AG10803 (cell line): ENCODE data around the gene ENHO.

Experiments
- DNase-seq: peaks from one replicate; pipeline ENCODE4 v3.0.0; 2010; ENCODE audit warnings: low read depth
- H3K4me3 ChIP-seq: 2 replicates; pipeline ENCODE4 v1.5.1; 2011; ENCODE audit warnings: mild to moderate bottlenecking, low read length, control low read depth
- CTCF ChIP-seq: conservative IDR thresholded peaks from 2 replicates; pipeline ENCODE4 v1.5.1; 2011; ENCODE audit warnings: mild to moderate bottlenecking, low read length, control low read depth, inconsistent platforms

The ENHO gene

GRCh38 chr9:34555500-34555899 lies 32.7 kb upstream of the ENHO start:
- no peak for DNase-seq
- H3K4me3 ChIP-seq, result no peak overlapping the region
- no peak for TF ChIP-seq CTCF

GRCh38 chr9:34555002-34555348 lies 32.2 kb upstream of the ENHO start:
- no peak overlapping the region for H3K4me3 ChIP-seq
- DNase-seq, result no peak
- TF ChIP-seq CTCF, result no peak

GRCh38 chr9:34554211-34555001 lies 31.6 kb upstream of the ENHO start:
- no peak for DNase-seq
- H3K4me3 ChIP-seq, result no peak overlapping the region
- no peak for TF ChIP-seq CTCF

GRCh38 chr9:34553511-34554021 lies 30.8 kb upstream of the ENHO start:
- H3K4me3 ChIP-seq, result no peak overlapping the region
- no peak for DNase-seq
- TF ChIP-seq CTCF, result no peak

- TF ChIP-seq CTCF, result no peak
- no peak overlapping the region for H3K4me3 ChIP-seq
- DNase-seq, result no peak
Measured at GRCh38 chr9:34552986-34553385, 30.2 kb upstream of the ENHO start.

- TF ChIP-seq CTCF, result no peak
- DNase-seq, result no peak
Measured at GRCh38 chr9:34552606-34552981, 29.8 kb upstream of the ENHO start.

More at GRCh38 chr9:34552606-34552981, 29.8 kb upstream of the ENHO start:
- H3K4me3 ChIP-seq, result no peak overlapping the region
